Omental fat pad (tissue), 4 donors: ENCODE data around the gene RCAN2. TPM values are rescaled to one million over a fixed set of nuclear protein-coding genes. Genes with fewer than 3 reads are reported as not detected.
A peak's percentile ranks its signal among the peaks of the same experiment; 100 is the strongest.

Source experiments
- ATAC-seq: fragments of 150-250 bp; one replicate; pipeline ENCODE4 v1.9.1; 2016; ENCODE audit warnings: mild to moderate bottlenecking, moderate library complexity; ENCODE audit not compliant: low FRiP score
- DNase-seq: peaks from one replicate; pipeline ENCODE4 v3.0.0-alpha.2; 2019; ENCODE audit warnings: low spot score
- CTCF ChIP-seq, 3 donors: fragments of 450-650 bp; IDR thresholded peaks; one replicate each; pipeline ENCODE4 v1.5.1; 2016 to 2017; ENCODE audit warnings: antibody characterized with exemption in 3 of 3, mild to moderate bottlenecking in 3 of 3, moderate library complexity in 2 of 3
- total RNA-seq, 4 donors: library from RNA; depleted of rRNA; stranded (reverse); fragments of >200 nt; gene quantifications; one replicate each; pipeline ENCODE4 v1.1.0, GENCODE V29; 2016

RCAN2 gene
- total RNA-seq, 4 donors from 2014 or later, result 2.5 to 7.9 (median 3.7) TPM

- TF ChIP-seq CTCF (IDR thresholded peaks at IDR 0.05), result no peak
- no peak for ATAC-seq
- DNase-seq, result no peak
Observed at GRCh38 chr6:46189726-46190125, 301.5 kb downstream of the RCAN2 start.

- no peak for TF ChIP-seq CTCF (IDR thresholded peaks at IDR 0.05)
- DNase-seq, result no peak
- ATAC-seq, result no peak
Observed at GRCh38 chr6:46186583-46186982, 304.7 kb downstream of the RCAN2 start.

GRCh38 chr6:46184114-46184513 lies 307.1 kb downstream of the RCAN2 start:
- ATAC-seq (peak; percentile 74), DNase-seq (no peak)
- no peak for TF ChIP-seq CTCF (IDR thresholded peaks at IDR 0.05)

- TF ChIP-seq CTCF (IDR thresholded peaks at IDR 0.05), result no peak
- DNase-seq (no peak), ATAC-seq (no peak)
Observed at GRCh38 chr6:46175976-46176375, 315.3 kb downstream of the RCAN2 start.

- ATAC-seq (no peak), DNase-seq (no peak)
- no peak for TF ChIP-seq CTCF (IDR thresholded peaks at IDR 0.05)
Observed at GRCh38 chr6:46175446-46175845, 315.8 kb downstream of the RCAN2 start.

- no peak for TF ChIP-seq CTCF (IDR thresholded peaks at IDR 0.05)
- DNase-seq, result no peak
- ATAC-seq, result no peak
Observed at GRCh38 chr6:46174904-46175303, 316.3 kb downstream of the RCAN2 start.

- TF ChIP-seq CTCF (IDR thresholded peaks at IDR 0.05), result no peak
- ATAC-seq, result no peak
Observed at GRCh38 chr6:46172176-46172575, 319.1 kb downstream of the RCAN2 start.

More at GRCh38 chr6:46172176-46172575, 319.1 kb downstream of the RCAN2 start:
- DNase-seq, result no peak

Other genes starting within 250 kb of the RCAN2 start
- gene CYP39A1, start 161.4 kb upstream of the RCAN2 start, total RNA-seq, result 10 to 100 TPM in 1 of 4 donors, 1 to 10 TPM in 3; 2.8 to 13.1 (median 5.4) TPM
- gene SLC25A27, start 161.5 kb upstream of the RCAN2 start, total RNA-seq, result 10 to 100 TPM; 10.1 to 39.6 (median 27.9) TPM
- gene TDRD6, start 196.4 kb upstream of the RCAN2 start, total RNA-seq, result 1 to 10 TPM in 1 of 4 donors, under 1 TPM in 3; 0.12 to 1.6 (median 0.59) TPM
- 10 to 100 TPM in 1 of 4 donors, 1 to 10 TPM in 3; 1.0 to 24.4 (median 3.2) TPM for gene PLA2G7, start 243.9 kb upstream of the RCAN2 start, total RNA-seq